GM21360 (cell line): ENCODE measurements around the gene MAP7D3.
"Not testable (repeated sequence)": the region's sequence is repeated elsewhere in the genome, so short reads cannot be mapped to it uniquely, and the experiment has no call there.

ENCODE experiments used
- ATAC-seq: cut with Tn5 transposase; IDR thresholded peaks from one replicate; pipeline ENCODE4 v1.9.1; 2021; ENCODE audit warnings: mild to moderate bottlenecking, moderate library complexity; ENCODE audit not compliant: unreplicated experiment

Gene MAP7D3

DNA sequence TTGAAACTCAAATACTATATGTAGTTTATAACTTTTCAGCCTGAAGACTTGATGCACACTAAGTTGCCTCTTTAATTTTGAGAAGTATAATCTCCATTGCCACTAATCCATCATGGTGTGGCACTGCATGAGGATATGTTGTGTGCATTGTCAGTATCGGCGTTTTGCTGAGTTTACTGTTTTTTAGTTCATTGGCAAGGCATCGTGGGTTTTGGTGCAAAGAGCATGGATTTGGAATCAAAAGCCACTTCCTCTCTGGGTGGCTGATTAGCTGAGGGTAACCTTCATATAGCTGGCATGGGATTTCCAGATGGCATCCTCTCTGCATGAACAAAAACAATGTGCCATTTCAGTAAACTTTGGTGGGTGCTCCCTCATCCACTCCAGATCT, 65.2 kb downstream of the MAP7D3 start:
- no peak for ATAC-seq

DNA sequence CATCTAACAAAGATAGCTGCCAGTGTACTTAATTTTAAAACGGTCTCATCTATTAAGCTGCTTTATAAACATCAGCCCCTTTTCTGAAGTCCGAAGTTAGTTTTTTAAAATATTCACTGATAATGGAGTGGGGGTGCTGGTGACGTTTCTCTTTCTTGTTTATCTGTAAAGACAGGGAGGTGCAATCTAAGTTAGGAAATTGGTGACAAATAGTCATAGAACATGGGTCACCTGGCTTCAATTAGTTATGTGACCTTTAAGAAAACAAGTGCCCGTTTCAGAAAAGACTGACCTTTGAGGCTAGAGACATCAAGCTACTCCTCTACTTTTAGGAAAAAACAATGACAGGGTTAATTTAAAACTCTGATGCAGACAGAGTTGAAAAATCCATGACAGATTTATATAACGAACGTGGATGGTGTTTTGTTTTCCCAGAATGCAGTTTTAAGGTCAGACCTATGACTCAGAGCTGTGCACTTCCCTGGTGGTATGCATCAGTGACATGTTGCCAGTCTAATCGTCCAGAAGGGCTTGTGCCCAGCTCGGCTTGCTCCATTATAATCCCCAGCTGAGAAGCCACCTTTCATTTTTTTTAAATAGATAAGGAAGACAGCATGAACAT, 65.7 kb downstream of the MAP7D3 start:
- ATAC-seq, result no peak

DNA sequence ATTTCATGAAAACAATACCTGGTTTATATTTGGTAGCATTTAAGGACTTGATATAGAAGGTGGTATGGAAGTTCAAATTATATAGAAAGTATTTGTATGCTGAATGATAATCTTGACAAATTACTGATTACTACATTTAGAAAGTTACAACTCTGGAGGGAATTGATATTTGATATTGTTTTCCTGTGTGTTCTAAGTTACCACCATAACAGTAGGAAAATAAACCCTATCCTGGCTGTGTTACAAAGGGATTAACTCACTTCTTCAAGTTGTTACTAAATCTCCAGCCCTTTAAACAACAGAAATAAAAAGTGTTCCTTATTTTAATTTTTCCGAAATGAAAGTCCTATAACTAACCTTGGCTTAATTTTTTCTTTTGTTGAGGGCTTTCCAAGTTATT, 67.3 kb downstream of the MAP7D3 start:
- ATAC-seq, result no peak

DNA sequence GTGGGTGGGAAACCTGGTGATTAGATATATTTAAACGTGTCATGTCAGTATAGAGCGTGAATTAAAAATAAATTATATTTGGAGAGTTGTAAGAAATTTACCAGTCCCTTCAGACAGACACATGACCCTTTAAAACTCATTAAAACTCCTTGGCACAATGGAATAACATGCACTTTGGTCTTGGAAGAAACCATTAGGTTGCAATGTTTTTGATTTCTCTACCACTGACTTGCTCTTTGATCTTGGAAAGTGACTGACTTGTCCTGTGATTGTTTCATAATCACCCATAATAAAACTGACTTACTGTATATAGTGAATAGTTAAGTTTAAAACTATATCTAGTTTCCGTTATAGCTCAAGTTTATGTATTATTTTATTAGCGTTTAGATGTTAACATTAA, 68.0 kb downstream of the MAP7D3 start:
- ATAC-seq, result no peak

DNA sequence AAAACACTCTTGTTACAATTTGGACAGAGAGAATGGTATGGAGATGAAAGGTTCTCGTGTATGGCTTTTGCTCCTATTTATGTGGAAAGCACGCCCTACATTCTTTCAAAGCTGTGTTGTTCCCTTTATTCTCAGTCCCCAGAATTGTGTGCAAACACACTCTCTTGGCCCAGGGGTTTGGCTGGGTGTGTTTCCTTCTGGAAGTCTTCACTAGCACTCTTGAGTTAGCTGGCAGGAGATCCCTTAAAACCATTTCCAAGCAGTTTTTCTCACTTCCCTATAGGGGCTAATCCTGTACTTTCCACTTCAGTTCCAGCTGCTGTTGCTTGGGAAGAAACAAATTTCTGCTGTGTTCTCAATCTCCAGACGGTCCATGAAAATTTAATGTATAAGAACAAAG, 68.8 kb downstream of the MAP7D3 start:
- ATAC-seq, result no peak

DNA sequence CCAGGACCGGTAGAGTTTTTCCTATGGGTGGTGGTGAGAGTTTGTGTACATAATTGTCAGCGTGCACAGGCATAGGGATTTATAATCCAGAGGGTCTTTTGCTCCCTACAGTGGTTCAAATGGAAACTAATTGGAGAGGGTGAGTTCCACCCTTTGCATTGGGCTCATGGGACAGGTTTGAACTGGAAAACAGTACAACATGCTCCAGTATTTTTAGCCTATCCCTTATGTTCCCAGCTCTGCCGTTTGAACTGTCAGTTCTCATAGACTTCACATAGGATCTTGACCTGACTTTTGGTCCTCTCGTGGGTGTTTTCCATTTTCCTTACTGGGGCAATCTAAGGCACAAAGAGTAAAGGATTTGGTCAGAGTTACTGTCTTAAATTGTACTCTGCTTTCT, 72.1 kb downstream of the MAP7D3 start:
- ATAC-seq, result no peak

DNA sequence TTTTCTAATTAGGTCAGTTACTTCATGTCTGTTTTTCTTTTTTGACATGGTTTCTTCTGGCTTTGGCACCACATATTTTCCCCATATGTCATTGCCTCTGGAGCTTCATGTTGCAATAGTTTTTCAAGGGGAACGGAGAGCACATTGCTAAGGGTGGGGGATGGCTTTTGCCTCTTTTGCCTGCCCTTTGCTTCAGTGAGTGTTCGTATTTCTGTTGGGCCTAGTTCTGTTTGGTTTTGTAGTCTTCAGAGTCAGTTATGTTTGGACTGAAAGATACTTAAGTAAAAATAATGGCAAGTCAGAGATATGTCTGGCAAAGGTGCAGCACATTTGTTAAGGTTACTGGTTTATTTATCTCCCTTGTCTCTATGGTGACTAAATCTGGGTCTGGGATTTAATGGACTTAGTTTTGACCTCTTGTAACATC, 74.8 kb downstream of the MAP7D3 start:
- no peak for ATAC-seq

DNA sequence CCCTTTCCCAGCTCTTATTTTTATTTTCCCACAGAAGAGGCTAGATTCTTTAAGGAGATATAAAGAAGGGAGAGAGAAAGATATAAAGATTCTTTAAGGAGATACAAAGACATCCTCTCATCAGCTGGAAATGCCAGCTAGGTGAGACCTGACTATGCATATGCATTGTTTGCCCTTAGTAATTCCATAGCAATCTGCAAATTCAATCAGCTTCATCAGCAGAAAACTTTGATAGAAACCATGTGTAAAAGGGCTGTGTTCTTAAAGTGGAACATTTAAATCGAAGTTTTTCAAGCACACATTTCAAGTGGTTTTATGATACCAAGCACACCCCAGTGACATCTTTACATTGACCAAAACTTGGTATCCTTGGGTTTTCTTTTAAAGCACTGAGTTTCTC, 79.8 kb downstream of the MAP7D3 start:
- no peak for ATAC-seq

DNA sequence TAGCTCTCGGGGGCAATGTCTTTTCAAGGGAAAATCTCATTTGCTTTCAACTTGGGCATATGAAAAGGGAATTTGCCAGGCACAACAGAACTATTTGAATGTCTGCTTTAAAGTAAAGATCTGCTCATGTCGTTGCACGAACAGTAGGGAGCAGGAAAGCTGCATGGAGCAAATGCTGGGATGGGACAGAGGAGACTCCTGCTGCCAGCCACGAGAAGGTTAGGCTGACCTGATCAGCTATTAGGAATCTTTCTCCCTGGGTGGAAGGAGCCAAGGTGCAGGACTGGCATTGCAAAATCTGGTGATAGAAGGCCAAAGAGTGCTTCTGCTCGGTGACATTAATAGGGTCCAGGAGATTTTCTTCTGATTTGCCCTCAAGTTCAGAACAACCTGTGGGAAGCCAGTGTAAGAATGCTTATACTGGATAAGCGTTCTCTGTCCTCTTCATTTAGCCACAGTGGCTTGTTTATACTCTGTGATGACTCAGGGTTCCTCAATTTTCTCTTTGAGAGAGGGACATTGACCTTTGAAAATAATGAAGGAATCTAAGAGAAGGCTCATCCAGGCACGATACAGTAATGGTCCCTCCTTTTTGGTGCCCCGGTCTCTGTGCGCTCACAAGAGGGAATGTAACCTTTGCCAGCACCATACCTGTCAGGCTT, 80.9 kb downstream of the MAP7D3 start:
- no peak for ATAC-seq

DNA sequence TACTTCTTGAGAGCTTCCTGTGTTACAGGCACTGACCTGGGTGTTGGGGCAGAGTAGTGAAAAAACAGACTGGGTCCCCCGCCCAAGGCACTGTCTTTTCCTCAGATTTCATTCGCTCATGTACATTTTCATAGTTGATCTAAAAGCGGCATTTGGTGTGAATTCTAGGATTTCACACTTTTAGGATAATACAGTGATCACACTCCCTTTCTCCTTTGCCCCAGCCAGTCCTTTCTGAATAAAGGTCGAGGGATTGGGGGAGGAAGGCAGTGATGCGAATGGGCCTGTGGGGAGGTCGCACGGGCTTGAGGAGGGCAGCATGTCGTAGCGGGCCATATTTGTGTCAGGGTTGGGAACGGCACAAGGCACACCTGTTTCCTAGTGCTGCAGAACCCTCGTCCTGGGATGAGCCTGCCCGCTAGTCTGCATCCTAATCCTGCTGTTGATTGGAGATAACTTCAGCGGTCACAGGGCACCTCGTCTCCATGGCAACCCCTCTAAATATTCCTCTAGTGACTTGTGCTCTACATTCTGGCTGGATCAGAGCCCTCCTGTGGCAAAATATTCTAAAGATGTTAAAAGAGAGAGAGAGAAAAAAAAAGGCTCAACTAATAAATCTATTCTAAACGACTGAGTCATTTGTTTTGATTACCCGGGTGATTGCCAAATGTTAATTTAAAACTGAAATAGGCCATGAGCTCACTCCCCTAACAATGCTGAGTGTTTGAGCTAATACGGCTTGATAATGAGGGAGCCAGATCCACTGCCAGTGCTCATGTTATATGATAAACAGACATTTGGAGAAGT, 82.1 kb downstream of the MAP7D3 start:
- ATAC-seq, result no peak

DNA sequence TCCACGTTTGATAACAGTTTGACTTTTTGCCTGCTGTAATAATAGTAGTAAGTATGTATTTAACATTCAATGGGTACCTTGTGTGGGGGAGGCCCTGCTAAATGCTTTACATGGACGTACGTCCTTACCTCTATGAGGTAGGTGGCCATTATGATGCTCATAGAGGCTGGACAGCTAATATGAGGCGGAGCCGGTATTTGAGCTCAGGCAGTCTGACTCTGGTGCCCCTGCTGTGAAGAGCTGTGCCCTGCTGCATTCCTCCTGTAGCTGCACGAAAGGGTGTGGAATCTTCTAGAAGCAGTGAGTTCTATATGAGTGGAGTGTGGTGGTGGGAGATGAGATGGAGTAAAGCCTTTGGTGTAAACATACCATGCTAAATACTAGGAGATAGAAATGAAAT, 83.2 kb downstream of the MAP7D3 start:
- not testable (repeated sequence) for ATAC-seq

DNA sequence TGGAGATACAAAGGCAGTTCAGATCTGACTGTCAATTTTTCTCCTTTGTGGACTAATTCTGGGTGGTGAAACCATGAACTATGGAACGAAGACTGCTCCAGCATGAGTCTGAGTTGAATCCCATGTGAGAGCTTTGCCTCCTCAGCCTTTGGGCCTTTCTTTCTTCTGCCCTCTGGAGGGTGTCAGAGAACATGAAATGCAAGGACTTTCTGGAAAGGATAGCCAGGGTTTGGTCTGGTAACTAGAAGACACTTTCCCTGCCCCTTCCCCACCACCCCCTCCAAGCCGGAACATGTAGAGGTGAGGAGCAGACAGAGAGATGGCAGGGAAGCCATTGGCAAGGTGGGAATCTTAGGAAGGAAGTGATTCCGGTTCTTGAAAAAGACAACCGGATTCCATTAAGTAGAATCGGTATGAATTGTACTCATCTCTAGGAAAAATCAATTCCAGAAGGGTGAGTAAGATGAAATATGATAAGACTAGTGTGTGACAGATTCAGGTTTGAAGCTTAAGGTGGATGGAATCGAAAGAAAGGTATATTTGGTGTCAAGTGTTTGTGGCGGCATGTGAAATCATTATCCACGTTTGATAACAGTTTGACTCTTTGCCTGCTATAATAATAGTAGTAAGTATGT, 84.9 kb downstream of the MAP7D3 start:
- ATAC-seq, result no peak

DNA sequence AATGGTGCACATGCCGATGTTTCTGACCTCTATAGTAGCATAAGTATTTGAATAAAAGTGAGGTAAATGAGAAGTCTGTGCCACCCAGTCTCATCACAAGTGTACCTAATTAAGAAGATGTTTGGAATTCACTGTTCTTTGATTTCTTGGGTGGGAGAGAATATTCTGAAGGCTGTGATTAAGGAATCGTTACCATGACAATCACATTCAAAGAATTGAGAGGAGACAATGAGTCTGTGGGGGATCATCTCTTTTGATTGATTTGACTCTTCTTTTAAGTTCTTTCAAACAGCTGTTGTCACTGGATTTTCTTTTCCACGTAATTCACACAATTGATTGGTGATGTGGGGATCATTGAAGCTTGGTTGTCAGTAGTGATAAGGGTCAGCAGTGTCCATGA, 85.8 kb downstream of the MAP7D3 start:
- ATAC-seq, result no peak

DNA sequence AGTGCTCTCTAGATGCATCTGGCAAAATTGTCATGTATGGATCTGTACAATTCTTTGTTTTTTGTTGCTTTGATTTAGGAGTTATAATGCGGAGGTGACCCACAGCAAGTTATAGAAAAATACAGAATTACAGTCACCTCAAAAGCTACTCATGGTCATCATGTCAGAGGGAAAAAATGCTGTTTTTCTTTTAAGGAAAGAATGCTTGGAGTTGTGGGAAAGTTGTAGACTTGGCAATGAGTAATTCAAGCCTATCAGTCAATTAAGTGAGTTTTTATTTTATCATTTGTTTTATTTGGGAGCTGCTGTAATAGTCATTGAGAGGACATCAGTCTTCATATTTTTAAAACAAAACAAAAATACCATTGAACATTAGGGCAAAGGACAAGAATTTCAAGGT, 87.5 kb downstream of the MAP7D3 start:
- no peak for ATAC-seq
